K562 treated with DMSO at 1 percent for 48 hours (cell line): ENCODE data around the gene TANGO2. TPM values are rescaled to one million over a fixed set of nuclear protein-coding genes. Genes with fewer than 3 reads are reported as not detected.

ENCODE experiments used
- total RNA-seq: library from RNA; unstranded; fragments of 300-600 nt; gene quantifications from 2 replicates; pipeline ENCODE4 v1.2.3, GENCODE V29; 2022; ENCODE audit warnings: low replicate concordance; ENCODE audit errors: extremely low read depth

Gene TANGO2, protein sequence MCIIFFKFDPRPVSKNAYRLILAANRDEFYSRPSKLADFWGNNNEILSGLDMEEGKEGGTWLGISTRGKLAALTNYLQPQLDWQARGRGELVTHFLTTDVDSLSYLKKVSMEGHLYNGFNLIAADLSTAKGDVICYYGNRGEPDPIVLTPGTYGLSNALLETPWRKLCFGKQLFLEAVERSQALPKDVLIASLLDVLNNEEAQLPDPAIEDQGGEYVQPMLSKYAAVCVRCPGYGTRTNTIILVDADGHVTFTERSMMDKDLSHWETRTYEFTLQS
- total RNA-seq: not detected in 2 replicates

GRCh38 chr22:20020533-20021195 is at the start of gene TANGO2:
Gene TANGO2, plus strand, starts transcription at chr22:20021110. Its CDS starts 15,689 bp downstream, at chr22:20036799.

GRCh38 chr22:20016734-20017621 is 3.9 kb upstream of the TANGO2 start, which contains the start of gene ARVCF:
Gene ARVCF, minus strand, starts transcription at chr22:20016823. Its CDS starts 26,029 bp downstream, at chr22:19990794.

GRCh38 chr22:20079745-20080444 is 59.0 kb downstream of the TANGO2 start, which contains the start of gene DGCR8:
Gene DGCR8, plus strand, starts transcription at chr22:20080241. Its CDS starts 5,723 bp downstream, at chr22:20085964.

DNA sequence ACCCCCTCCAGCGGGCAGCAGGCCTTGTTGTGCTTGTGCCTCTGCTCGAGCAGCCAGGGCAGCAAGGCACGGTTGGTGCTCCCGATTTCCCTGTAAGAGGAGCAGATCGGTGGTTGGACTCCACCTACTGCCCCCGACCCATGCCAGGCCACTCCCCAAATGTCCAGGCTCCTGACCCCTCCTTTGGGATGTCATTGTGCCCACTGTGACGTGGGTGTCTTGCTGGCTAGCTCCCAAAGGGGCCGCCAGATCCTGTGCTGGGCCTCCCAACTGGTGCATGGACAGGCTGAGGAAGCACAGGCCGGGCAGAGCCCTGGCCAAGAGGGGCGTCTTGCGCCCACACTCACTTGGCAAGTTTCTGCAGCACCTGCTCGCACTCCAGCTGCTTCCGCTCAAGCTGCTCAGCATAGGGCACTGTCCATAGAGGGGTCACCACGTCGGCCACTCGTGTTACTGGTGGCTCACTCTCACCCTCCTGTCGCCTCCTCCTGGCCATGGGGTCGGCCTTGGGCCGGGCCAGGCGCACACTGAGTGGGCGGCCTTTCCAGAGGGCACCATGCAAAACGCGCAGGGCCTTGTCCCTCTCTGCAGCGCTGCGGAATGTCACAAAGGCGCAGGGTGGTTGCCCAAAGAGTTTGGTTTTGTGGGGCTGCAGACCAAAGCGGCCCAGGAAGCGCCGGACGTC is 94.9 kb downstream of the TANGO2 start, which contains the start of gene RANBP1:
Gene RANBP1, plus strand, starts transcription at position 414 of the 685 bp plus-strand sequence. Its CDS starts 81 bp downstream, at position 495.

Other genes with a start within 250 kb of the TANGO2 start
- gene GNB1L, start 166.2 kb upstream of the TANGO2 start, total RNA-seq: not detected in 2 replicates
- gene RTL10, start 166.2 kb upstream of the TANGO2 start, total RNA-seq: not detected in 2 replicates
- not detected in 2 replicates for gene COMT, start 79.3 kb upstream of the TANGO2 start, total RNA-seq
- gene TXNRD2, start 79.3 kb upstream of the TANGO2 start, total RNA-seq: not detected in 2 replicates
- 142 TPM in 1 of 2 replicates, not detected in the other for gene ARVCF, start 4.3 kb upstream of the TANGO2 start, total RNA-seq
- not detected in 2 replicates for gene DGCR8, start 59.1 kb downstream of the TANGO2 start, total RNA-seq
- gene RANBP1, start 95.0 kb downstream of the TANGO2 start, total RNA-seq: 684 TPM in 1 of 2 replicates, not detected in the other
- gene TRMT2A, start 96.1 kb downstream of the TANGO2 start, total RNA-seq: 156 TPM in 1 of 2 replicates, not detected in the other
- not detected in 2 replicates for gene ZDHHC8, start 110.7 kb downstream of the TANGO2 start, total RNA-seq
- not detected in 2 replicates for gene CCDC188, start 129.9 kb downstream of the TANGO2 start, total RNA-seq
- gene RTN4R, start 247.2 kb downstream of the TANGO2 start, total RNA-seq: not detected in 2 replicates